GM18498 (cell line): ENCODE results near the gene AMH.

Experiments used
- ATAC-seq: cut with Tn5 transposase; IDR thresholded peaks from one replicate; pipeline ENCODE4 v1.9.1; 2021; ENCODE audit warnings: mild to moderate bottlenecking, moderate library complexity; ENCODE audit not compliant: unreplicated experiment

Gene AMH

GRCh38 chr19:2234996-2235380 lies 14.1 kb upstream of the AMH start:
- ATAC-seq: no peak

GRCh38 chr19:2235381-2236063 lies 13.6 kb upstream of the AMH start:
- ATAC-seq: peak; percentile 11

- no peak for ATAC-seq
Observed at GRCh38 chr19:2236064-2236313, 13.1 kb upstream of the AMH start.

- peak; percentile 72 for ATAC-seq
Observed at GRCh38 chr19:2236314-2237050, 12.6 kb upstream of the AMH start, which contains the start of the genes PLEKHJ1 and SF3A2. Gene PLEKHJ1 (minus strand): TSS chr19:2236329. CDS start chr19:2236248, 81 bp downstream. Gene SF3A2 (plus strand): TSS chr19:2236824. CDS start chr19:2243419, 6,595 bp downstream.

- ATAC-seq: no peak
Observed at GRCh38 chr19:2237051-2237868, 11.9 kb upstream of the AMH start.

GRCh38 chr19:2237869-2238153 lies 11.3 kb upstream of the AMH start:
- no peak for ATAC-seq

- no peak for ATAC-seq
Observed at GRCh38 chr19:2239173-2239572, 9.9 kb upstream of the AMH start.

GRCh38 chr19:2239771-2240770 lies 9.1 kb upstream of the AMH start:
- no peak for ATAC-seq

GRCh38 chr19:2240881-2241760 lies 8.0 kb upstream of the AMH start:
- ATAC-seq: no peak

- no peak for ATAC-seq
Observed at GRCh38 chr19:2242092-2242537, 7.0 kb upstream of the AMH start.

GRCh38 chr19:2242816-2243215 lies 6.3 kb upstream of the AMH start:
- ATAC-seq: no peak

- no peak for ATAC-seq
Observed at GRCh38 chr19:2243274-2244124, 5.6 kb upstream of the AMH start.

- ATAC-seq: no peak
Observed at GRCh38 chr19:2244125-2244411, 5.1 kb upstream of the AMH start.

- no peak for ATAC-seq
Observed at GRCh38 chr19:2244486-2244885, 4.6 kb upstream of the AMH start.

- ATAC-seq: no peak
Observed at GRCh38 chr19:2245273-2245672, 3.9 kb upstream of the AMH start.

GRCh38 chr19:2246014-2246620 lies 3.0 kb upstream of the AMH start:
- ATAC-seq: no peak

- no peak for ATAC-seq
Observed at GRCh38 chr19:2246801-2247361, 2.2 kb upstream of the AMH start.

- ATAC-seq: no peak
Observed at GRCh38 chr19:2247433-2248101, 1.6 kb upstream of the AMH start.
